Body of pancreas (tissue), 4 donors: Measurements from ENCODE around the gene FLRT2.

ENCODE experiments used
- POLR2A ChIP-seq, 3 donors: fragments of 450-650 bp; IDR thresholded peaks; one replicate each; pipeline ENCODE4 v1.6.1; 2016; ENCODE audit warnings: antibody characterized with exemption in 3 of 3, mild to moderate bottlenecking in 2 of 3
- TF ChIP-seq, protein P1 (sequence below), 7 experiments: fragments of 450-650 bp in 4 of 7; fragments of 200-600 bp in 3 of 7; sonication (generic) in 3 of 7; IDR thresholded peaks; one replicate each; pipeline ENCODE4 v1.5.1; 2016 to 2019; ENCODE audit warnings: antibody characterized with exemption in 7 of 7

GRCh38 chr14:85528080-85528896, 1.7 kb upstream of the FLRT2 start:
- TF ChIP-seq, protein P1, sequence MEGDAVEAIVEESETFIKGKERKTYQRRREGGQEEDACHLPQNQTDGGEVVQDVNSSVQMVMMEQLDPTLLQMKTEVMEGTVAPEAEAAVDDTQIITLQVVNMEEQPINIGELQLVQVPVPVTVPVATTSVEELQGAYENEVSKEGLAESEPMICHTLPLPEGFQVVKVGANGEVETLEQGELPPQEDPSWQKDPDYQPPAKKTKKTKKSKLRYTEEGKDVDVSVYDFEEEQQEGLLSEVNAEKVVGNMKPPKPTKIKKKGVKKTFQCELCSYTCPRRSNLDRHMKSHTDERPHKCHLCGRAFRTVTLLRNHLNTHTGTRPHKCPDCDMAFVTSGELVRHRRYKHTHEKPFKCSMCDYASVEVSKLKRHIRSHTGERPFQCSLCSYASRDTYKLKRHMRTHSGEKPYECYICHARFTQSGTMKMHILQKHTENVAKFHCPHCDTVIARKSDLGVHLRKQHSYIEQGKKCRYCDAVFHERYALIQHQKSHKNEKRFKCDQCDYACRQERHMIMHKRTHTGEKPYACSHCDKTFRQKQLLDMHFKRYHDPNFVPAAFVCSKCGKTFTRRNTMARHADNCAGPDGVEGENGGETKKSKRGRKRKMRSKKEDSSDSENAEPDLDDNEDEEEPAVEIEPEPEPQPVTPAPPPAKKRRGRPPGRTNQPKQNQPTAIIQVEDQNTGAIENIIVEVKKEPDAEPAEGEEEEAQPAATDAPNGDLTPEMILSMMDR (IDR thresholded peaks at IDR 0.05) = peak in 6 of 7 experiments; percentile 20 to 69 (median 62)
- TF ChIP-seq POLR2A (IDR thresholded peaks at IDR 0.05) = no peak
